ENCODE data around the gene SMAP1.

DNA sequence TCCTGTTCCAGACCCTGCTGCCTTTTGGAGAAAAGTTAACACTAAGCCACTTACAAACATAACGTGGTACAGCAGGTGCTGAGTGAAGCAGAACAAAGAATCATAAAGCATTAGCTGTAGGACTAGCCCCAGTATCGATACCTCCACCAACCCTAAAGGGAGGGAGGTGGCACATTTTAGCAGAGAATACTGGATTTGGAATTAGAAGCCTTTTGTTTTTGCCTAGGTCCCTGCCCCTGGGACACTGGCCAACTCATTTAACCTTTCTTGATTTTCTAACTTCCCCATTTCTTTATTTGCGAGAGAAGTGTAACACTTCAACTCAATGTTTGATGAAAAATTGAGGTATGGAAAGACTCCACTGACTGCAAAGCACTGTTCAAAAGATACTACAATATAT is 195.7 kb downstream of the SMAP1 start:
- TF ChIP-seq, protein P1, sequence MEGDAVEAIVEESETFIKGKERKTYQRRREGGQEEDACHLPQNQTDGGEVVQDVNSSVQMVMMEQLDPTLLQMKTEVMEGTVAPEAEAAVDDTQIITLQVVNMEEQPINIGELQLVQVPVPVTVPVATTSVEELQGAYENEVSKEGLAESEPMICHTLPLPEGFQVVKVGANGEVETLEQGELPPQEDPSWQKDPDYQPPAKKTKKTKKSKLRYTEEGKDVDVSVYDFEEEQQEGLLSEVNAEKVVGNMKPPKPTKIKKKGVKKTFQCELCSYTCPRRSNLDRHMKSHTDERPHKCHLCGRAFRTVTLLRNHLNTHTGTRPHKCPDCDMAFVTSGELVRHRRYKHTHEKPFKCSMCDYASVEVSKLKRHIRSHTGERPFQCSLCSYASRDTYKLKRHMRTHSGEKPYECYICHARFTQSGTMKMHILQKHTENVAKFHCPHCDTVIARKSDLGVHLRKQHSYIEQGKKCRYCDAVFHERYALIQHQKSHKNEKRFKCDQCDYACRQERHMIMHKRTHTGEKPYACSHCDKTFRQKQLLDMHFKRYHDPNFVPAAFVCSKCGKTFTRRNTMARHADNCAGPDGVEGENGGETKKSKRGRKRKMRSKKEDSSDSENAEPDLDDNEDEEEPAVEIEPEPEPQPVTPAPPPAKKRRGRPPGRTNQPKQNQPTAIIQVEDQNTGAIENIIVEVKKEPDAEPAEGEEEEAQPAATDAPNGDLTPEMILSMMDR (IDR thresholded peaks at IDR 0.05): no peak
- TF ChIP-seq POLR2A (IDR thresholded peaks at IDR 0.05): no peak

Data from prostate gland (tissue), 2 donors.